Mammary epithelial cell (primary cell): ENCODE data around the gene EHD4.

ENCODE experiments used
- EZH2 ChIP-seq: IDR thresholded peaks from 2 replicates; pipeline ENCODE4 v1.6.1; 2012; ENCODE audit warnings: low read length, inconsistent platforms, borderline replicate concordance
- TF ChIP-seq, protein P1 (sequence below), 2 donors: IDR thresholded peaks in 1 of 2; conservative IDR thresholded peaks in 1 of 2; 2 replicates each; pipeline ENCODE4 v1.5.1; 2011 to 2012; ENCODE audit warnings: inconsistent platforms in 2 of 2, low read length in 2 of 2, mild to moderate bottlenecking in 2 of 2, control low read depth in 1 of 2, low read depth in 1 of 2; ENCODE audit not compliant: insufficient read depth in 1 of 2; ENCODE audit errors: extremely low read depth in 1 of 2

DNA sequence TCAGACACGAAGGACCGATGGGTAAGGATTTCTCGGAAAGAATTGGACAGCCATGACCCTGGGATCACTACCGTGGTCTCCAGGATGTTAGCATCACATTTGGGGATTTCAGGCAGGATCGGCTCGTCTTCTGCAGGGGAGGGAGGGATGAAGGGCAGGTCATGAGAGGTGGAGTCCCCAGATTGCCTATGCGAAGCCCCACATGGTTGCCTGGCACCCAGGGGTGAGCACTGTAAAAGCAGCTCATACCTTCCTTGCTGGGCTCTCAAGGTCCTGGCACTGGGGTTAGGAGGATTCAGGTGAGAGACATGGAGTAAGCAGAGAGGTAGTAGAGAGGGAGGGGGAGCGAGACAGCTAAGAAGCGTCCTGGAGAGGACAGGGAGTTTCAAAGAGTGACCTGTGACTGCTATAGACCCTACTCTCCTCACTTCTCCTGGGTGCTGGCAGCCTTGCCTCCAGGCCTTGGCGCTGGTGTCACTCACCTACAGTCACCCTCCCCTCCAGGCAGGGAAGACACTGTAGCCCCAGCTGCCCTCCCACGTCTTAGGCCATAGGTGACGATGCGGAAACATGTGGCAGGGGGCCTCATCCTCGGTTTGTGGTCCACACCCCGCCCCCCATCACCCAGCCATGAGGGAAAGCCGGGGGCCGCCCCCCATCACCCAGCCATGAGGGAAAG lies 15.0 kb upstream of the EHD4 start:
- TF ChIP-seq, protein P1, sequence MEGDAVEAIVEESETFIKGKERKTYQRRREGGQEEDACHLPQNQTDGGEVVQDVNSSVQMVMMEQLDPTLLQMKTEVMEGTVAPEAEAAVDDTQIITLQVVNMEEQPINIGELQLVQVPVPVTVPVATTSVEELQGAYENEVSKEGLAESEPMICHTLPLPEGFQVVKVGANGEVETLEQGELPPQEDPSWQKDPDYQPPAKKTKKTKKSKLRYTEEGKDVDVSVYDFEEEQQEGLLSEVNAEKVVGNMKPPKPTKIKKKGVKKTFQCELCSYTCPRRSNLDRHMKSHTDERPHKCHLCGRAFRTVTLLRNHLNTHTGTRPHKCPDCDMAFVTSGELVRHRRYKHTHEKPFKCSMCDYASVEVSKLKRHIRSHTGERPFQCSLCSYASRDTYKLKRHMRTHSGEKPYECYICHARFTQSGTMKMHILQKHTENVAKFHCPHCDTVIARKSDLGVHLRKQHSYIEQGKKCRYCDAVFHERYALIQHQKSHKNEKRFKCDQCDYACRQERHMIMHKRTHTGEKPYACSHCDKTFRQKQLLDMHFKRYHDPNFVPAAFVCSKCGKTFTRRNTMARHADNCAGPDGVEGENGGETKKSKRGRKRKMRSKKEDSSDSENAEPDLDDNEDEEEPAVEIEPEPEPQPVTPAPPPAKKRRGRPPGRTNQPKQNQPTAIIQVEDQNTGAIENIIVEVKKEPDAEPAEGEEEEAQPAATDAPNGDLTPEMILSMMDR (conservative IDR thresholded peaks at IDR 0.05 in 1 of 2, IDR thresholded peaks at IDR 0.05 in 1 of 2; ENCODE audit: extremely low read depth in 1 of 2, insufficient read depth in 1 of 2, low read depth in 1 of 2, low read length in 2 of 2), result no peak
- no peak for TF ChIP-seq EZH2
